Epithelial cell of esophagus (primary cell): ENCODE data around the gene COL26A1.

ENCODE experiments used
- DNase-seq: peaks from one replicate; pipeline ENCODE4 v3.0.0; 2010; ENCODE audit warnings: low read depth
- H3K4me3 ChIP-seq: 2 replicates; pipeline ENCODE4 v1.5.1; 2011; ENCODE audit warnings: mild to moderate bottlenecking, low read length, control low read depth
- TF ChIP-seq, protein P1 (sequence below): IDR thresholded peaks from 2 replicates; pipeline ENCODE4 v1.5.1; 2011; ENCODE audit warnings: low read depth, mild to moderate bottlenecking, low read length, control low read depth, inconsistent platforms; ENCODE audit not compliant: insufficient read depth; ENCODE audit errors: missing control alignments

The COL26A1 gene

DNA sequence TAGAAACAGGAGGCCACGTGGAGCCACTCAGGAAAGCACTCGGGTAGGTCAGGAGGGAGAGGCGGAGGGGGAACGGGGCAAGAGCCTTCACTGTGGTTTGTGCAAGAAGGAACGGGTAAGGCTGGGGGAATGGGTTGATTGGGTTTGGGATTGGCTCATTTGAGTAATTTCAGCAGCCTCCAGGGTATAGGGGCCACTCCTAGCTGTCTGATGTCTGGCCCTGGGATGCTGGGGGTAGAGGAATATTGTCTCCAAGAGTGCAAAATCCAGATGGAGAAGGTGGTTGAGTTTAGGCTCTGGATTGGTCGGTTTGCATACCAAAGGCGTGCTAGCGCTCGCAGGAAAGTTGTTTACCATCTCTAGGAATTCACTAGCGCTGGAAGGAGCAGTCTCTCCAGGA lies 219.2 kb downstream of the COL26A1 start:
- DNase-seq: peak; percentile 11
- TF ChIP-seq, protein P1, sequence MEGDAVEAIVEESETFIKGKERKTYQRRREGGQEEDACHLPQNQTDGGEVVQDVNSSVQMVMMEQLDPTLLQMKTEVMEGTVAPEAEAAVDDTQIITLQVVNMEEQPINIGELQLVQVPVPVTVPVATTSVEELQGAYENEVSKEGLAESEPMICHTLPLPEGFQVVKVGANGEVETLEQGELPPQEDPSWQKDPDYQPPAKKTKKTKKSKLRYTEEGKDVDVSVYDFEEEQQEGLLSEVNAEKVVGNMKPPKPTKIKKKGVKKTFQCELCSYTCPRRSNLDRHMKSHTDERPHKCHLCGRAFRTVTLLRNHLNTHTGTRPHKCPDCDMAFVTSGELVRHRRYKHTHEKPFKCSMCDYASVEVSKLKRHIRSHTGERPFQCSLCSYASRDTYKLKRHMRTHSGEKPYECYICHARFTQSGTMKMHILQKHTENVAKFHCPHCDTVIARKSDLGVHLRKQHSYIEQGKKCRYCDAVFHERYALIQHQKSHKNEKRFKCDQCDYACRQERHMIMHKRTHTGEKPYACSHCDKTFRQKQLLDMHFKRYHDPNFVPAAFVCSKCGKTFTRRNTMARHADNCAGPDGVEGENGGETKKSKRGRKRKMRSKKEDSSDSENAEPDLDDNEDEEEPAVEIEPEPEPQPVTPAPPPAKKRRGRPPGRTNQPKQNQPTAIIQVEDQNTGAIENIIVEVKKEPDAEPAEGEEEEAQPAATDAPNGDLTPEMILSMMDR: no peak

GRCh38 chr7:101582971-101583370 lies 220.3 kb downstream of the COL26A1 start:
- no peak overlapping the region for H3K4me3 ChIP-seq
- TF ChIP-seq, protein P1: no peak
- no peak for DNase-seq

More for the DNA sequence above, 219.2 kb downstream of the COL26A1 start:
- H3K4me3 ChIP-seq: no peak overlapping the region

DNA sequence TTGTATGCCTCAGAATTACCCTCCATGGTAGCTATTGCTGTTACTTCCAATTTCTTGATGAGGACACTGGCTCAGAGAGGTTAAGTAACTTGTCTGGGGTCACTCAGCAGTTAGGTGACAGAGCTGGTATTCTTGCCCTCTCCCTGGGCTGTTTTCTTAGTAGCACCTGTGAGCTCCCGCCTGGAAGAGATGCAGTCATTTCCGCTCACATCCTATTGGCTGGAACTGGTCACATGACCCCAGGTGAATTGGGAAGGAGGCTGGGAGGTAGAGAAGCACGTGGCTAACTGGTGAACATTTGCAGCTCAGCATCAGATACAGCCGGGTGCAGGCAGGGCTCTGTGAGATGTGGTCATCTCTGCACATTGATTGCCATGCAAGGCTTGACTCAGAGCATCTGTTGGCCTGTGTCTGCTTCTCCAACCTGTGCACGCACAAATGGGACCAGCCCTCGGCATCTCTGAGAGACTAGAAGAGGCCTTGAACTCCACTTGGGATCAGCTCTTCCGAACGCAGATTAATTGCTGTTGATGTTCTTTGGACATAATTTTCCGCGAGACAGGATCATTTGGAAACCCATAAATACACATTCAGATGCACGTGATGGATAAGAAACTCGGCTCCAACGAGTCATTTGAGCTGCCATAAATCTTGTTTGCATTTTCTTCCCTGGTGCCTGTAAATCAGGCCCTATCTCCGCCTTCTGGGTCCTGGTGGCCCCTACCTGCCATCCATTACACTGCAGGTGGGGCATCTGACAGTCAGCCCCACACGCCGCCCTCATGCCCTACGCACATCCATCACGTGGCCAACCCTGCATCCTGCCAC lies 223.6 kb downstream of the COL26A1 start:
- no peak for DNase-seq
- TF ChIP-seq, protein P1: no peak
- H3K4me3 ChIP-seq: no peak overlapping the region

- TF ChIP-seq, protein P1: no peak
- DNase-seq: no peak
- no peak overlapping the region for H3K4me3 ChIP-seq
Measured at GRCh38 chr7:101586906-101587677, 224.4 kb downstream of the COL26A1 start.

- TF ChIP-seq, protein P1: no peak
- no peak overlapping the region for H3K4me3 ChIP-seq
- DNase-seq: no peak
Measured at GRCh38 chr7:101588131-101588935, 225.7 kb downstream of the COL26A1 start.

GRCh38 chr7:101589052-101589451 lies 226.4 kb downstream of the COL26A1 start:
- TF ChIP-seq, protein P1: no peak
- no peak for DNase-seq
- no peak overlapping the region for H3K4me3 ChIP-seq
